K562 (cell line): ENCODE results near the gene CCDC187. TPM values are rescaled to one million over a fixed set of nuclear protein-coding genes. Genes with fewer than 3 reads are reported as not detected.

Experiments used
- CHD2 ChIP-seq: IDR thresholded peaks from 2 replicates; pipeline ENCODE4 v1.6.1; 2011; ENCODE audit warnings: low read depth, low read length
- GABPB1 ChIP-seq: sonication (generic); formaldehyde crosslinking; IDR thresholded peaks from 2 replicates; pipeline ENCODE4 v1.8.0; 2022; ENCODE audit warnings: mild to moderate bottlenecking, missing genetic modification reagents
- HNRNPUL1 ChIP-seq: fragments of 200-400 bp; formaldehyde crosslinking; IDR thresholded peaks from 2 replicates; pipeline ENCODE4 v1.6.1; 2017; ENCODE audit warnings: low read length
- SUPT5H ChIP-seq: fragments of 450-650 bp; IDR thresholded peaks from 2 replicates; pipeline ENCODE4 v1.6.1; 2016
- TEAD1 ChIP-seq, 2 experiments: fragments of 450-650 bp in 1 of 2; sonication (generic) in 1 of 2; formaldehyde crosslinking; IDR thresholded peaks; 2 replicates each; pipeline versions ENCODE4 v1.4.0 to v1.8.0; 2020 to 2022; ENCODE audit warnings: mild to moderate bottlenecking in 2 of 2, missing genetic modification reagents in 1 of 2
- XRCC5 ChIP-seq: fragments of 200-400 bp; formaldehyde crosslinking; IDR thresholded peaks from 2 replicates; pipeline ENCODE4 v1.6.1; 2017; ENCODE audit warnings: low read depth, mild to moderate bottlenecking, low read length
- ZNF133 ChIP-seq: fragments of 250-450 bp; sonication (Bioruptor Pico); IDR thresholded peaks from 2 replicates; pipeline ENCODE4 v1.4.0; 2020; ENCODE audit warnings: mild to moderate bottlenecking
- polyA plus RNA-seq, 8 experiments: library from polyadenylated mRNA; depleted of rRNA in 4 of 8; stranded (reverse) in 5 of 8; unstranded in 3 of 8; fragments of >200 nt; fragmentation: Nextera tagmentation in 2 of 8; fragmentation: Illumina TruSeq in 1 of 8; extraction: Ambion mirVana in 2 of 8; extraction: Trizol in 1 of 8; gene quantifications; 2 replicates each; pipeline versions ENCODE4 v1.2.1 to v1.2.3, GENCODE V29; 2011 to 2014; ENCODE audit warnings: inconsistent platforms in 1 of 8, missing spikeins in 1 of 8
- total RNA-seq, 7 experiments: library from RNA; depleted of rRNA in 6 of 7; stranded (reverse); fragments of >200 nt in 6 of 7; fragmentation: Illumina TruSeq in 2 of 7; extraction: Trizol in 2 of 7; gene quantifications; 2 replicates each; pipeline versions ENCODE4 v1.2.1 to v1.2.3, GENCODE V29; 2011 to 2021; ENCODE audit warnings: low replicate concordance in 1 of 7
- TF ChIP-seq, protein P1 (sequence below), 2 experiments: fragments of 450-650 bp in 1 of 2; sonication (generic) in 1 of 2; formaldehyde crosslinking in 1 of 2; IDR thresholded peaks in 1 of 2; conservative IDR thresholded peaks in 1 of 2; 2 replicates each; pipeline versions ENCODE4 v1.6.1 to v1.8.1; 2016 to 2023; ENCODE audit warnings: mild to moderate bottlenecking in 2 of 2, moderate library complexity in 2 of 2, inconsistent platforms in 1 of 2, missing genetic modification reagents in 1 of 2
- TF ChIP-seq, protein P2 (sequence below), 3 experiments: IDR thresholded peaks in 2 of 3; conservative IDR thresholded peaks in 1 of 3; 2 replicates each; pipeline ENCODE4 v1.5.1; 2011 to 2012; ENCODE audit warnings: low read length in 3 of 3, mild to moderate bottlenecking in 3 of 3, control low read depth in 2 of 3, improper control_type of control experiment in 1 of 3, inconsistent platforms in 1 of 3, low read depth in 1 of 3, mixed read lengths in 1 of 3, moderate library complexity in 1 of 3; ENCODE audit not compliant: insufficient read depth in 2 of 3

CCDC187 gene
- total and polyA plus RNA-seq, 9 of the 15 experiments (the other 6 are each of a cell fraction or from before 2014, with no cell fraction given), result not detected

DNA sequence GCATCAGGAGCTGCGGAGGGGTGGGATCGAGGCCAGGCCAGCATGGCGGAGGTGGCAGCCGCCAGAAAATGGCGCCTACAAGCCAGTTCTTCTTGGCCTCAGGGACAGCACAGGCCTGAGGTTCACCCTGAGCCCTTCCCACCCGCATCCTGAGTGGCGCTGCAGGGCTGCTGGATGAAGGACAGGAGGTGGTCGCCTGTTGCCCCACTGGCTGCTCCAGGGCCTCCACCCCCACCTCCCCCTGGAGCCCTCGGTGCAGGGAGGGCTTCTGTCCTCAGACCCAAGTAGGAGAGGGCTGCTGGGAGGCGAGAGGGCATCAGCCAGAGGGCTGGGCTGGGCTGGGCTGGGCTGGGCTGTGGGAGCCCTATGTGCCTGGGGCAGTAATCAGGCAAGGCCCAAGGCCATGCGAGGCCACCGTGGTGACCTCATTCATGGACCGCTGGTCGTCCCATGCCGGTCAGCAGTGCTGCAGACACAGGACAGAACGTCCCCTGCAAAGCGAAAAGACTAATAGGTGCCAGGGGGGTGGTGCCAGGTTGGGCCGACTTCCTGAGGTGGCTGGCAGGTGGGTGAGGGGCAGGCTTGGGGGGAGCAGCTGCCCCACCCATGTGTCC is 37.3 kb upstream of the CCDC187 start (continued):
- TF ChIP-seq GABPB1 (no peak), CHD2 (no peak), TEAD1 (CRISPR knock-in tag; IDR thresholded peaks at IDR 0.05) (no peak), XRCC5 (no peak), SUPT5H (no peak), HNRNPUL1 (no peak), ZNF133 (no peak)
- TF ChIP-seq, protein P1, sequence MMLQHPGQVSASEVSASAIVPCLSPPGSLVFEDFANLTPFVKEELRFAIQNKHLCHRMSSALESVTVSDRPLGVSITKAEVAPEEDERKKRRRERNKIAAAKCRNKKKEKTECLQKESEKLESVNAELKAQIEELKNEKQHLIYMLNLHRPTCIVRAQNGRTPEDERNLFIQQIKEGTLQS (IDR thresholded peaks at IDR 0.05), result peak; percentile 42; the same call in 1 of the 2 replicates
- TF ChIP-seq, protein P1 (CRISPR knock-in tag; conservative IDR thresholded peaks at IDR 0.05), result no peak
- TF ChIP-seq, protein P2, sequence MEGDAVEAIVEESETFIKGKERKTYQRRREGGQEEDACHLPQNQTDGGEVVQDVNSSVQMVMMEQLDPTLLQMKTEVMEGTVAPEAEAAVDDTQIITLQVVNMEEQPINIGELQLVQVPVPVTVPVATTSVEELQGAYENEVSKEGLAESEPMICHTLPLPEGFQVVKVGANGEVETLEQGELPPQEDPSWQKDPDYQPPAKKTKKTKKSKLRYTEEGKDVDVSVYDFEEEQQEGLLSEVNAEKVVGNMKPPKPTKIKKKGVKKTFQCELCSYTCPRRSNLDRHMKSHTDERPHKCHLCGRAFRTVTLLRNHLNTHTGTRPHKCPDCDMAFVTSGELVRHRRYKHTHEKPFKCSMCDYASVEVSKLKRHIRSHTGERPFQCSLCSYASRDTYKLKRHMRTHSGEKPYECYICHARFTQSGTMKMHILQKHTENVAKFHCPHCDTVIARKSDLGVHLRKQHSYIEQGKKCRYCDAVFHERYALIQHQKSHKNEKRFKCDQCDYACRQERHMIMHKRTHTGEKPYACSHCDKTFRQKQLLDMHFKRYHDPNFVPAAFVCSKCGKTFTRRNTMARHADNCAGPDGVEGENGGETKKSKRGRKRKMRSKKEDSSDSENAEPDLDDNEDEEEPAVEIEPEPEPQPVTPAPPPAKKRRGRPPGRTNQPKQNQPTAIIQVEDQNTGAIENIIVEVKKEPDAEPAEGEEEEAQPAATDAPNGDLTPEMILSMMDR (IDR thresholded peaks at IDR 0.05 in 2 of 3, conservative IDR thresholded peaks at IDR 0.05 in 1 of 3; ENCODE audit: insufficient read depth in 2 of 3, low read depth in 1 of 3, low read length in 3 of 3), result peak in 1 of 3 experiments; percentile 29; a peak in 1 of 6 replicates
